T-helper 22 cell (primary cell): Measurements from ENCODE around the gene IL20RB.

ENCODE experiments used
- DNase-seq: peaks from one replicate; pipeline ENCODE4 v3.0.0-alpha.2; 2020; ENCODE audit warnings: low read depth

IL20RB gene

GRCh38 chr3:137039570-137039969 lies 81.8 kb downstream of the IL20RB start:
- no peak for DNase-seq

- DNase-seq, result no peak
These were observed 83.5 kb downstream of the IL20RB start for GRCh38 chr3:137041251-137041650.

GRCh38 chr3:137041686-137042085 lies 83.9 kb downstream of the IL20RB start:
- DNase-seq, result no peak

GRCh38 chr3:137046747-137047146 lies 89.0 kb downstream of the IL20RB start:
- DNase-seq, result no peak

GRCh38 chr3:137047240-137047639 lies 89.5 kb downstream of the IL20RB start:
- DNase-seq, result no peak

- no peak for DNase-seq
These were observed 92.5 kb downstream of the IL20RB start for GRCh38 chr3:137050281-137050680.

GRCh38 chr3:137052298-137052697 lies 94.5 kb downstream of the IL20RB start:
- DNase-seq, result no peak
